Right lobe of liver (tissue), 4 donors: ENCODE measurements around the gene TRDMT1.

Experiments
- CTCF ChIP-seq, 4 donors: fragments of 200-600 bp in 3 of 4; fragments of 450-650 bp in 1 of 4; IDR thresholded peaks; one replicate each; pipeline versions ENCODE4 v1.5.1 to v1.8.0; 2016 to 2022; ENCODE audit warnings: antibody characterized with exemption in 4 of 4, mild to moderate bottlenecking in 2 of 4
- POLR2A ChIP-seq: fragments of 450-650 bp; IDR thresholded peaks from one replicate; pipeline ENCODE4 v1.6.1; 2017; ENCODE audit warnings: antibody characterized with exemption, mild to moderate bottlenecking
- donor health status: DM: no; HTN: no; CAD: no.
- donor health status: DM: no; HTN: no; CAD: no.
- donor health status: DM: no; HTN: yes; CAD: no.

- TF ChIP-seq CTCF (IDR thresholded peaks at IDR 0.05) (no peak), POLR2A (no peak)
Measured at GRCh38 chr10:17145239-17145638, 56.2 kb downstream of the TRDMT1 start.
